Measurements from ENCODE around the gene FRAS1.
"Not testable (repeated sequence)": the region's sequence is repeated elsewhere in the genome, so short reads cannot be mapped to it uniquely, and the experiment has no call there.

Gene FRAS1

GRCh38 chr4:78120144-78120880 lies 63.2 kb downstream of the FRAS1 start:
- DNase-seq (ENCODE audit: low spot score): no peak

- DNase-seq (ENCODE audit: low spot score): no peak
Measured at GRCh38 chr4:78121338-78121904, 64.3 kb downstream of the FRAS1 start.

GRCh38 chr4:78125834-78126331 lies 68.8 kb downstream of the FRAS1 start:
- not testable (repeated sequence) for DNase-seq (ENCODE audit: low spot score)

- no peak for DNase-seq (ENCODE audit: low spot score)
Measured at GRCh38 chr4:78129383-78130108, 72.4 kb downstream of the FRAS1 start.

GRCh38 chr4:78131403-78131802 lies 74.3 kb downstream of the FRAS1 start:
- DNase-seq (ENCODE audit: low spot score): no peak

- no peak for DNase-seq (ENCODE audit: low spot score)
Measured at GRCh38 chr4:78136109-78137081, 79.3 kb downstream of the FRAS1 start.

- DNase-seq (ENCODE audit: low spot score): no peak
Measured at GRCh38 chr4:78137532-78137931, 80.4 kb downstream of the FRAS1 start.

- no peak for DNase-seq (ENCODE audit: low spot score)
Measured at GRCh38 chr4:78138252-78138651, 81.1 kb downstream of the FRAS1 start.

GRCh38 chr4:78143634-78144033 lies 86.5 kb downstream of the FRAS1 start:
- no peak for DNase-seq (ENCODE audit: low spot score)

- no peak for DNase-seq (ENCODE audit: low spot score)
Measured at GRCh38 chr4:78145008-78145407, 87.9 kb downstream of the FRAS1 start.

- DNase-seq (ENCODE audit: low spot score): no peak
Measured at GRCh38 chr4:78145622-78146021, 88.5 kb downstream of the FRAS1 start.

- DNase-seq (ENCODE audit: low spot score): no peak
Measured at GRCh38 chr4:78149751-78150542, 92.8 kb downstream of the FRAS1 start.

GRCh38 chr4:78150543-78150864 lies 93.4 kb downstream of the FRAS1 start:
- DNase-seq (ENCODE audit: low spot score): no peak

GRCh38 chr4:78152795-78153194 lies 95.7 kb downstream of the FRAS1 start:
- DNase-seq (ENCODE audit: low spot score): no peak

- DNase-seq (ENCODE audit: low spot score): no peak
Measured at GRCh38 chr4:78154972-78155590, 98.0 kb downstream of the FRAS1 start.

- no peak for DNase-seq (ENCODE audit: low spot score)
Measured at GRCh38 chr4:78155616-78156105, 98.5 kb downstream of the FRAS1 start.

- DNase-seq (ENCODE audit: low spot score): no peak
Measured at GRCh38 chr4:78156520-78156919, 99.4 kb downstream of the FRAS1 start.

GRCh38 chr4:78162342-78162741 lies 105.2 kb downstream of the FRAS1 start:
- DNase-seq (ENCODE audit: low spot score): no peak

GRCh38 chr4:78162821-78163220 lies 105.7 kb downstream of the FRAS1 start:
- DNase-seq (ENCODE audit: low spot score): no peak

- DNase-seq (ENCODE audit: low spot score): no peak
Measured at GRCh38 chr4:78165758-78166157, 108.6 kb downstream of the FRAS1 start.

GRCh38 chr4:78166622-78167021 lies 109.5 kb downstream of the FRAS1 start:
- no peak for DNase-seq (ENCODE audit: low spot score)
